ENCODE results near the gene LSG1.
A peak's percentile ranks its signal among the peaks of the same experiment; 100 is the strongest.

The LSG1 gene

GRCh38 chr3:194602669-194603171 lies 69.3 kb downstream of the LSG1 start:
- no peak for ATAC-seq
- H3K9me3 Mint-ChIP-seq: no peaks in the 10 kb centered on the region
- H3K4me3 Mint-ChIP-seq: no peak overlapping the region
- no peak overlapping the region for H3K27ac Mint-ChIP-seq
- no peaks in the 10 kb centered on the region for H3K36me3 Mint-ChIP-seq
- no peaks in the 10 kb centered on the region for H3K27me3 Mint-ChIP-seq
- no peaks in the 10 kb centered on the region for H3K4me1 Mint-ChIP-seq

DNA sequence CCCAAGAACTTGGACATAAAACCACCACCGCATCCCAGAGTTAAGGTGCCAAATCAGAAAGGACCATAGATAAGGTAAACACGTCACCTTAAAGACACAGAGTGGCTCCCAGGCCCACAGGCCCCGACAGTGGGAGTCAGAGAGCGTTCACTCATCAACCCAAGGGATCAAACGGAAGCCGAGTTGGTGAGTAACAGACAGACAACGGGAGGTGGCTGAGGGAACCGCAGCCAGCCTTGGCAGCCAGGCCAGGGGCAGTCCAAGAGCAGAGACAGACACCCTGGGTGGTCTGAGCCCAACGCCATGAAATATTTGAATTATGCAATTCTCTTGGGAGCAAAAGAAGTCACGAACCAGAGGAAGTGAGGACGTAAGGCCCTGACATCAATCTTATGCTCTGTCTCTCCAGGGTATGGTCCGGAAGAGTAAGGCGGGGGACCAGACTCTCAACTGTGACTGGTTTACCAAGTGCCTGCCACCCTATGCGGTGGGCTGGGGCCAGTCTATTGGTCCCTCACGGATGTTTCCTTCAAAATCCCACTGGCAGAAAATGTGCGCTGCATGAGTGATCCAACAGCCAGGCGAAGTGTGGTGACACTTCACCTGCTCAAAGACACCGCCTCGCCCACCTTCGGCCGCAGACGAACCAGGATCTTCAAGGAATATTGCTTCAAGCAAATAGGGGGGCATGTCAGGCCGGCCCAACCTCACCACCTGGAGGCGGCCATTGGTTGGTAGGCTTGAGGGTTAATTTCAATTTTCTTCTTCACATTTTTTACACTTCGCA lies 73.0 kb downstream of the LSG1 start:
- H3K9me3 Mint-ChIP-seq: no peaks in the 10 kb centered on the region
- no peak overlapping the region for H3K4me3 Mint-ChIP-seq
- no peak overlapping the region for H3K27ac Mint-ChIP-seq
- H3K36me3 Mint-ChIP-seq: no peaks in the 10 kb centered on the region
- H3K27me3 Mint-ChIP-seq: no peaks in the 10 kb centered on the region
- peak; percentile 24 for ATAC-seq
- H3K4me1 Mint-ChIP-seq: peaks cover 8% of the 10 kb centered on the region

DNA sequence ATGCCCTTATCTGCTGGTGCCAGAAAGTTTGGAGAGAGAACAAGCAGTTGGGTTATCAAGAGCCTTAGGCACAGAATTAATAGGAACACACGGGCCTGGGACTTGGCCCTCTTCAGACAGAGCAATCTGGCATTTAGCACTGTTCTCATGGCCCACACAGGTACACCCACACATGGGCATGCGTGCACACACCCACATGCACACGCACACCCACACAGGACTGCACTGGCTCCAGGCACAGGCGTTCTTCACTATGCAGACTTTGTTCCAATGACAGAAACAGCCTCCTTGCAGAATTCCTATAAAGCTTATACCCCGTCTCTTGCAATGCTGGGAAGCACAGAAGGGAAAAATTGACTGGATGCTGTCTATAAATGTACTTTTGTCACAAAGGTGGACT lies 75.1 kb downstream of the LSG1 start:
- peaks cover 17% of the 10 kb centered on the region for H3K4me1 Mint-ChIP-seq
- no peaks in the 10 kb centered on the region for H3K27me3 Mint-ChIP-seq
- no peak overlapping the region for H3K27ac Mint-ChIP-seq
- no peak for ATAC-seq
- H3K36me3 Mint-ChIP-seq: no peaks in the 10 kb centered on the region
- no peaks in the 10 kb centered on the region for H3K9me3 Mint-ChIP-seq
- H3K4me3 Mint-ChIP-seq: no peak overlapping the region

DNA sequence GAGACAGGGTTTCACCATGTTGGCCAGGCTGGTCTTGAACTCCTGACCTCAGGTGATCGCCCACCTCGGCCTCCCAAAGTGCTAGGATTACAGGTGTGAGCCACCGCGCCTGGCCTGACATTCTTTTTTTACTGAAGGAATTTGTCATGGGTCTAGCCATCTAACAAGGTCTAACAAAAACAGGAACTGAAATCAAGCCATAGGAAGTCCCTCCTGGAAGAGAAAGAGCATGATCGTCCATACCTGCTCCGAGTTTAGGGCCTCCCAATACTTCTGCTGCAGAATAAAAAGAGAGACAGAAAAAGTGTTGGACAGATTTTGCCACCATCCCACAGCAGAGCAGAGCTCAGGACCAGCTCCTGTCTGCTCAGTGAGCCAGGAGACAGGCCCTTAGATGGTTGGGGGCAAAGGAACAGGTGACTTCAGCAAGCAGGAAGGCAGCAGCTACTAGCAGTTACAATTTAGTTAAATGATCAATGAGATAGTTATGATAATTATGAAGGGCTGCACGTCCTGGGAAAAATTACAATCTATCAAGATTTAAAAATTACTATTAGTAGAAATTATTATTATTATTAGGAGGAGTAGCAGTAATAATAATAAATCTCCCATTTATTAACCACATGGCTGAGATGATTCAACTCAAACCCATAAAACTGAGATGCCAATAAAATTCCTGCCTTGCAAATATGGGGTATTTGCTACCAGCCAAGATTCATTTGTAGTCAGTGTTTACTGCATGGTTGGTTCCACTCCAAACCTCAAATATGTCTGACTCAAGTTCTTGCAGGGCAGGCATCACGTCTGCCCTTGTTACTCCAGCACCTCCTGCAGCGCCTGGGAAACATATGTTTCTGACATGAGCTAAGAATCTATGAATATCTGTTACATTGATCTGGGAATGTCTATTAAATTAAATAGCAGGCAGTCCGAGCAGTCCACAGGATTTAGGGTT lies 78.9 kb downstream of the LSG1 start:
- no peaks in the 10 kb centered on the region for H3K27me3 Mint-ChIP-seq
- H3K36me3 Mint-ChIP-seq: no peaks in the 10 kb centered on the region
- no peak overlapping the region for H3K4me3 Mint-ChIP-seq
- H3K9me3 Mint-ChIP-seq: no peaks in the 10 kb centered on the region
- ATAC-seq: peak; percentile 50
- H3K27ac Mint-ChIP-seq: peak overlapping the region; percentile 32
- H3K4me1 Mint-ChIP-seq: peaks cover 17% of the 10 kb centered on the region

Data from stimulated activated memory B cell treated with anti-CD40 and anti-IgM and Interleukin-4, amounts not matched to agents 10 μg/mL and 1 μg/mL and 100 μg/mL, for 72 hours (primary cell).